HG02610 (cell line): ENCODE data around the gene MON1B.

Source experiments
- ATAC-seq: cut with Tn5 transposase; IDR thresholded peaks from one replicate; pipeline ENCODE4 v1.9.1; 2021; ENCODE audit warnings: mild to moderate bottlenecking, moderate library complexity; ENCODE audit not compliant: unreplicated experiment

MON1B gene

DNA sequence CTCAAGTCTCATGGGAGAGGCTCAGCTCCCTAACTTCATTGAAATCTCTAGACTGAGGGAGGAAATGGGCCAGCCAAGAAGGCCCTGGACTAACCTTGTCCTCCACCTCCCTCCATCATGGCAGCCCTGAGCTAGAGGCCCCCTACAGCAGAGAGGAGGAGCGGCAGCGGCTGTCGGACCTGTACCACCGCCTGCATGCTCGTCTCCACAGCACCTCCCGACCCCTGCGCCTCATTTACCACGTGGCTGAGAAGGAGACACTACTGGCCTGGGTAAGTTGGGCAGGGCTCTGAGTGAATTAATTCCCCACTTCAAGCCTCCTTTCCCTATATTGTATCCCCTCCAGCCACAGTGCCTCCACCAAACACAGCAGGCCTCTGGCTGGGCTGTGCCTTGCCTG lies 4.4 kb downstream of the MON1B start:
- no peak for ATAC-seq

DNA sequence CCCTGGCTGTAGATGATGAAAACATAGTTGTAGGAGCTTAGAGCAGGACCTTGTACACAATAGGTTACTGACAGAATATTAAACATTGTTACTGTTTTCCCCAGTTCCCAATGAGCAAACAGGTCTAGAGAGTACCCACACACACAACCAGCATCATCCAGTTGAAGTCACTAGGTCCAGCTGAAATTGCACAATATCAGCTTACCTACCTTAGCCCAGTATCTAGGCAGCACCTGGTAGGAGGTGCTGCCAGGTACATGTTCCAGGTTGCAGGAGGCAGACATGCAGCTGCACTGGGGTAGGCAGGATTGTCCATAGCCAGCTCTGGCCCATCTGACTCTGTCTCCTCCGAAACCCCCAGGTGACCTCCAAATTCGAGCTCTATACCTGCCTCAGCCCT lies 6.8 kb downstream of the MON1B start:
- ATAC-seq, result no peak

DNA sequence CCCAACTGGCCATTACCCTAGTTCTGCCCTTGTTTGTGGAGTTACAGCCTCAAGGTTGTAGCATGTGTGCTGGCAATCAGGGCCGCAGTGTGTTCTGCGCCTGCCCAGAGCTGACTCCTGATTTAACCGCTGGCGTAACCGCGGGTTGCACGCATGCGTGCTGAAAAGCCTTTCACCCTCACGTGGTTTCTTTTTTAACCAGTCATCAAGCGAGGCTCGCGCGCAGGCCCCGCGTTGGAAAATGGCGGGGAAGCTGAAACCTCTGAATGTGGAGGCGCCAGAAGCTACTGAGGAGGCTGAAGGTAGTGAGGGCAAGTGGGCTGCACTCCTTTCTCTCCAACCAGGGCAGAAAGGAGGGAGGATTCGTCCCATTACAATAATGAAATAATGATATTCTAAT lies 8.2 kb downstream of the MON1B start, which contains the start of gene SYCE1L:
Gene SYCE1L, plus strand, starts transcription at position 198 of the 400 bp plus-strand sequence. Its CDS starts 44 bp downstream, at position 242.
- ATAC-seq, result no peak

DNA sequence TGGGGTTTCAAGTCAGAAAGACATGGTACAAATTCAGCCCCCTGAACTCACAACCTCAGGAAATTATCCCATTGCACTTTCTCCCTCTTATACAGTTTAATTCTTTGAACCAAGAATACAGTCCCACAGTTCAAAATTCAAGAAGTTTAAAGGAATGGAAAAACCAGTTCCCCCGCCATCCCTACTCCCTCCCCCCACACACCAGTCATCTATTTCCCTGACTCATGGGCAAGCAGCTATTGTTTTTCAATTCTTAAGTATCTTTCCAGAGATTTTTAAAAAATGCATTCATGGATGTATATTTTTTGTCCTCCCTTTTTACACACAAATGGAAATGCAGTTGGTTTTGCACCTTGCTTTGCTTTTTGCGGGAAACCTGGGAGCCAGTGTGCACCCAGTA lies 15.5 kb downstream of the MON1B start:
- ATAC-seq, result no peak

DNA sequence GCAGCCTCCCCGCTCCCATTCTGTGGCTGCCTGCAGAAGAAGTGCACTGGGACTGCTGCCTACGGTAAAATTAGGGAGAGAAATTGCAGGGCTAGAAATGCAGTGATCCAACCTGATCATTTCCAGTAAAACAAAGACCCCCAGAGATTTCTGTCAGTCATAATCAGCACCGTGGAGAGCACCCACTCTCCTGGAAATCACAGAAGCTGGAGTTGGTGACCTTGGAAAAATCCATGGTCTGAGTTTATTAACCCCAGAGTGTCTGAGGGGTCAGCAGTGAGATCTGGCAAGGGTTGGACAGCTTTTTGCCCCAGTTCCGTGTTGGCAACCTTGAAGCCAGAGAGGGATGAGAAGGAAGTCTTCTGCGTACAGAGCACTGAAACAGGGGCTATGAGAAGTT lies 16.0 kb downstream of the MON1B start:
- no peak for ATAC-seq

DNA sequence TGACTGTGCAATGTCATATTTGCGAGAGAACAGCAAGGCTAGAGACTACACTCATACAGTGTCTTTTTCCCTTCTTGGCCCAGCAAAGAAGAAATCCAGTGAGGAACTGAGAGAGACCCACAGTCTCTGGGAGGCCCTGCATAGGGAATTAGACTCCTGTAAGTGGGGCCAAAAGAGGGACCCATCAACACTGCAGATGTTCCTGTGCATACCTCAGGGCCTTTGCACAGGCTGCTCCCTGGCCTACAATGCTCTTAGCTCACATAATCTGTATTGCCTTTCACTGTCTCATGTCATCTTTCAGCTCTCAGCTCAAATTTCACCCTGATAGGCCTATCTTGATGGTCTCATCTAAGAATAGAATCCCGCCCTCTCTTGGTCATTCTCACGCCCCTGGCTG lies 17.4 kb downstream of the MON1B start:
- no peak for ATAC-seq

DNA sequence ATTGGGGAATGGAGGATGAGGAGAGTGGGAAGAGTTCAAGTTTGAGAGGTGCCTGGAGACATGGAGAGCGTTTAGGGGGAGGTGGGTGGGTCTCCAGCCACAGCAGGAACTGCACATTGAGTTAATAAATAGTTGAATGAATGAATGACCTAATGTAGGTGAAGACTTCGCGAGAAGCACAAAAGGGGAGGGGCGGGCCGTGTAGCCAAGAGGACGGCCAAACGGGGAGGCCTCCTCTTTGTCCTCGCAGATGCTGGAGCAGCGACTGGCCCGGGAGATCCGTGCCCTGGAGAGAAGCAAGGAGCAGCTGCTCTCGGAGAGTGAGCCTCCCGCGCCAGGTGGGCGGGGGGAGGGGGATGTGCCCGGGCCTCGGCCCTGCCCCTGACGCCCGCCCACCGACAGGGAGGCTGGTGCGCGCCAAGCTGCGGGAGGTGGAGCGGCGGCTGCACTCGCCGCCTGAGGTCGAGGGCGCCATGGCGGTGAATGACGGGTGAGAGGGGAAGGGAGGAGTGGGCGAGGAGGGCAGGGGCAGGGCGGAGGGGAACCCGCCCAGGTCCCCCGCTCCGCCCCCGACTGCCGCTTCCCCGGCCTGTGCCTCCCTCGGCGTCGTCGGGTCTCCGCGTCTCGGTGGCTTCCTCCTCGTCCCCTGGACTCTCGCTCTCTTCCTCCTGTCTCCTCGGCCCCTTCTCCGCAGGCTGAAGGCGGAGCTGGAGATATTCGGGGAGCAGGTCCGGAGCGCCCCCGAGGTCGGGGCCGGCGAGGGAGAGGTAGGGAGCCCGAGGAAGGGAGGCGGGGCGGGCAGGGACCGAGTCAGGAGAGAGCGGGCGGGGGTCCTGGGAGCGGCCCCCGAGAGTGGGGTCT lies 21.1 kb downstream of the MON1B start:
- ATAC-seq, result peak; percentile 58

DNA sequence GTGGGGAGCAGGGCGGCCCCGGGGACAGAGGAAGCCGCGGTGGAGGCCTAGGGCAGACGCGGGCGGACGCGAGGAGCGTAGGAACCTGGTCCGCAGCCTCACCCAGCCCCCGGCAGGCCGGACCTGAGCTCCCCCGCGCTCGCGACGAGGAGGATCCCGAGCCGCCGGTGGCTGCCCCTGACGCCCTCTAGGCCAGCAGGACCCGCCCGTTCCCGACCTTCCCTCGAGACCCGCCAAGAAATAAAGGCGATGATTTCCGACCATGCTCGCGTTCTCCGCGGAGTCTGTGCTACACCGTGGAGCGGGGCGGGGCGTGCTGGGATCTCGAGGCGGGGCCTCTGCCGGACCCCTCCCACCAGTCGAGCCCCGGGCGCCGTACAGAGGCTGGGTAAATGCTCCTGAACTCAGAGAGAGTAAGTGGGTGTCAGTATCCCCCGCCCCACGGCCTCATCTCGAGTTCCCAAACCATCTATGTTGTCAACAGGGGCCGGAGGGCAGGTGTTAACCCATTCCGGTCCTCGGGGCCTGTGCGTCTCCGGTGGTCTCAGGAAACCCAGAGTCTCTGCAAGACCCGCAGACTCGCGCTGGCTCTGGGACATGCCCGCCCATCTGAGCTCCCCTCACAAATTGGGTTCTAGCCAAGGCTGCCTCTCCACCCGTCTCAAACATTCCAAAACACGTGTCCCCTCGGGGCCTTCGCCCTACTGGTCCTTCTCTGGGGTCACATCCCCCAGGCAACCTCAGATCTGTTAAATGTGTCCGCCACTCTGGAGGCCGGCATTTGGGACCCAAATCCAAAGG lies 22.0 kb downstream of the MON1B start:
- ATAC-seq, result peak; percentile 77

DNA sequence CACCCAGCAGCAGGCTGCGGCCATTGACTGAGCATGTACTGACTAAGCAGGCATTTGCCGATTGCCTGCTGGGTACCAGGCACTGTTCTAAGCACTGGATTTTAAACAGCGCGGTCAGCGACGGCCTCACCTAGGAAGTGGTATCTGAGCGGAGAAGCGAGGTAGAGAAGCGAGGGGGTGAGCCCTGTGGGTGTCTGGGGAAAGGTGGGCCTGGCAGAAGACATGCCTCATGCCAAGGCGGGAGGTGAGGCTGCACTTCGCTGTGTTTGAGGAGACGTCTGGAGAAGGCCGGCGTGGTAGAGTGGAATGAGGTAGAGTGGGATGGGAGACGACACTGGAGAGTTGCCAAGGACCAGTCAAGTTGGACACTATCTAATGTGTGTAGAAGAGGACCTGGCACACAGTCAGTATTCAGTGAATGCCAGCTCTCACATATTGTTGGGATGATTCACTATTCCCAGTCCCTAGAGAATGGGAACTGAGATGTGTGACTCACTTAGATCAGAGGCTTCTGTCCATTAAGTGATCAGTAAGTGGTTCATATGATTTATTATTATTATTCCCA lies 22.6 kb downstream of the MON1B start:
- no peak for ATAC-seq

DNA sequence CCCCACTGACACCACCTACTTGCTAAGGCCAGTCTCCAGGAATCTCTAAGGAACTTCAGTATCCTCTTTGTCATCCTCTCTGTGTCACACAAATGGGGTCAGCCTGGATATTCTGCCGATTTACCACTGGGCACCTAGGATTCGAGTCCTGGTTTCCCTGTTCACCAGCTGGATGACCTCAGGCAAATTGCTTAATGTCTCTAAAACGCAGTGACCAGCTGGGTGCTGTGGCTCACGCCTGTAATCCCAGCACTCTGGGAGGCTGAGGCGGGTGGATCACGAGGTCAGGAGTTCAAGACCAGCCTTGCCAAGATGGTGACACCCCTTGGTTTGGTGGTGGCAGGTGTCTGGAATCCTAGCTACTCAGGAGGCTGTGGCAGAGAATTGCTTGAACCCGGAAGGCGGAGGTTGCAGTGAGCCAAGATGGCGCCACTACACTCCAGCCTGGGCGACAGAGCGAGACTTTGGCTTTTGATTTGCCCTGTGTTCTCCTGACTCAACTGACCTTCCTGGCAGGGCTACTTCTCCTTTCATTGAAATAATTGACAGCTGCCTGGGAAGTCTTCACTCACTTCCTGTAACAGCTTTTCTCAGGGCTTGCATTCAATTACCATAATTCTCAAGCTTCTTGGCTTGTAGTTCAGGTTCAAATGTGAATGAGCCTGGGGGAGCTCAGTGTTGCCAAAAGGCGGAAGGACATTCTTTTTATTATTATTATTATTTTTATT lies 23.6 kb downstream of the MON1B start:
- no peak for ATAC-seq

DNA sequence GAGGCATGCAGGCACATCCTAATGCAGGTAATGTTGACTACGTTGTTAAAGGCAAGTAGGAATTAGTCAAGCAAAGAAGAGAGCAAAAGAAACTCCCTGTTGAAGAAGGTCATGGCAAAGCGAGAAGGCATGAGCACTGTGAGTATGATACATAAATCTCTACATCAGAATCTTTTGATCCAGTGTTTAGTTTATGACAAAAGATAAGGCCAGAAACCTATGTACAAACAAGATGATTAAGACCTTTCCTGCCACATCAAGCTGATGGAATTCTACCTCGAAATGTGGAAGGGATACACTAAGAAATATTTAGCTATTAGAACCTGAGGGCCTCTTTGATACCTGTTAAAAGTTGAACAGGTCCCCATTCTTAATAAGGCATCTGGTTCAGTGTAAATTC lies 28.4 kb downstream of the MON1B start:
- no peak for ATAC-seq

DNA sequence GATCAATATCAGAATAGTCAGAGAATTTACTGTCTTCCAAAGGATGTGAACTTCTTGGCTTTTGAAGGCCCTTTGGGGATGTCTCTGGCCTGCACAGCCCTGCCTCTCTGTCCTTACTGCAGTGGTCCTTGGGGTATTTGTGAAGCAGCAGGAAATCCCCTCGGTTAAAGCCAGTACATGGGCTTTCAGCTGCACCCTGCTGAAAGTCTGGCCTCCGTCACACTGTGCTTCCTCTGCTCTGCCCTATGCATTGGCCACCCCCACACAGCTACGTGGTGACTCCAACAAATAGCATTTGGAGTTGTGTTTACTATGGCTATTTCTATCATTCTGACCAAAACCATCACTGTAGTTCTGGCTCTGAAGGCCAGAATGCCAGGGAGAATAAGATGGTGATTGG lies 29.4 kb downstream of the MON1B start:
- peak; percentile 92 for ATAC-seq

DNA sequence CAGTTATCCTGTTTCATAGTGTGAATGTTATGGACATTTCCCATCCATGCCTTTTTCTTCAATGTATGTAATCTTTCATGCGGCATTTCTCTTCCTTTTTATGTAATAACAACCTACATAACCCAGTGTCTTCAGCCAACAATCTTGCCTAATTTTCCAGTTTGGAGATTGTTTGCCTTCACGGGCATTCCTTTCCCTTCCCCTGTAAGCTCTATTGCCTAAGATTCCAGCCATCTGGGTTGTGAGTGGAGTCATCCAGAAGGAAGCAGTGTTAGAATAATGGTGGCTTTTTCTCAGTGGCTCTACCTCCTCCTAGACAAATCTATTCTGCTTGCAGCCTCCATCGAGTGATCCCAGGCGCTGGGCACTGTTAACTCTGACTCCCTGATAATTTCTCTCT lies 30.5 kb downstream of the MON1B start:
- ATAC-seq, result no peak

DNA sequence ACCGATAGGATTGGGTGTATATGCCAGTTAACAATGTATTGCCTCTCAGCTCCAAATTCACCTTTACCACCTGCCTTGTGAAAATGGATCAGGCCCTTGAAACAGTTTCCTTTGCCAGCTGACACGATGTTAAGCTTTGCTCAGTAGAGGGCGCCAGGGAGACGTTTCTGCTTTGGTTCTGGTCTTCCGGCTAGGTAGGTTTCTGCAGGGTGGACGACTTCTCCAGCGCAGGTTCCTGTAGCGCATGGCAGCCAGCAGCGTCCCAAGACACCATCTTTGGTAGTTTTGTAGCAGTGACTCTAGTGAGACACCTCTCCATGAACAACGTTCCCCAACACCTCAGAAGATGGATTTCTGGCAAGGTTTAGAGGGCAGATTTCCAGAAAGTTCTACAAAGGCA lies 32.2 kb downstream of the MON1B start:
- no peak for ATAC-seq

DNA sequence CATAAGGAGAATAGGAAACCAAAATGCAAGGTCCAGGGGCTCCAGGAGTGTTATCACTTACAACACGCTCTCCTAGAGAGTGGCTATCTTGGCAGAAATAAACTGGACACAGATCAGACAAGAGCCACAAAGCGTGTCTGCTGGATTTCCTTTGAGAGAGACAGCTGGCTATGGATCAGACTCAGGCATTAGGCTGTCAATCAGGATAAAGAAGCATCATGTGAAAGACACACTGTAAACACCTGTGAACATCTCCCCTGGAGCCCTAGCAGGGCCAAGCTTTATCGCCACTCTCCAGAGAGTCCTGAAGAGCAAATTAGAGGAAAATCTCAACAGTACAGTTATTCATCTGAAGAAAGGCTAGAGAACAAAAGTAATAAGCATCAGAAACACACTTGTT lies 34.2 kb downstream of the MON1B start:
- ATAC-seq, result no peak

DNA sequence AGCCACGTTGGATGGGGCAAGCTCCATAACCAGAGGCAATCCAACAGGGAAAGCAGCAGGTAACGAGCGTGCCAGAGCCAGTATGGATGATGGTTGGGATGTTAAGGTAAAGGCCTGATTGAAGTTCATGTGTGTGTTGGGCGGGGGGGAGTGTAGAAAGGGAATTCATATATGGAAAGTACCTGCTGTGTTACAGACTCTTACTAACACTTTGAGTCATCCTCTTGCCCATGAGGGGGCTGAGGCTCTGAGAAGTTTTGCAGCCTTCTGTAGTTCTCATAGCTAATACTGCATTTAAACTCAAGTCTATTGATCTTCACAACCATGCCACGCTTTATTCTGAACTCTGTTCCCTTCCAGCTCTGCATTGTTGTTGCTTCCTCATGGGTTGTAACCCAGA lies 36.8 kb downstream of the MON1B start:
- ATAC-seq, result peak; percentile 92

DNA sequence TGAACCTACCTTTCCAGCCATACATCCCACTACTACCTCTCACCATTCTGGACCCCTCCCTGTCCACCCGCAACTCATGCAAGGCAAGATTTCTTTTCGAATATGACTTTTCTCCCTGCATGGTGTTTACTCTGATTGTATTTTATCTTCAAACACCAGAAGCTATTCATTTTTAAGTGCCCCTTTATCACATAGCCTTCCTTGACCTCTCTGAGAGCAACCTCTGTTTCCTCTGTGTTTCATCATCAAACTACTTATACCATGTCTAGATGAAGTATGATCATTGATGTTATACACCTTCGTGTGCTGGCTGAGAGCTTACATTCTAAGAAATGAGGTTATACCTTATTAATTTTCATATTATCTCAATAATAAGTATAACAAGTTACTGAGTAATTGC lies 40.1 kb downstream of the MON1B start:
- no peak for ATAC-seq

DNA sequence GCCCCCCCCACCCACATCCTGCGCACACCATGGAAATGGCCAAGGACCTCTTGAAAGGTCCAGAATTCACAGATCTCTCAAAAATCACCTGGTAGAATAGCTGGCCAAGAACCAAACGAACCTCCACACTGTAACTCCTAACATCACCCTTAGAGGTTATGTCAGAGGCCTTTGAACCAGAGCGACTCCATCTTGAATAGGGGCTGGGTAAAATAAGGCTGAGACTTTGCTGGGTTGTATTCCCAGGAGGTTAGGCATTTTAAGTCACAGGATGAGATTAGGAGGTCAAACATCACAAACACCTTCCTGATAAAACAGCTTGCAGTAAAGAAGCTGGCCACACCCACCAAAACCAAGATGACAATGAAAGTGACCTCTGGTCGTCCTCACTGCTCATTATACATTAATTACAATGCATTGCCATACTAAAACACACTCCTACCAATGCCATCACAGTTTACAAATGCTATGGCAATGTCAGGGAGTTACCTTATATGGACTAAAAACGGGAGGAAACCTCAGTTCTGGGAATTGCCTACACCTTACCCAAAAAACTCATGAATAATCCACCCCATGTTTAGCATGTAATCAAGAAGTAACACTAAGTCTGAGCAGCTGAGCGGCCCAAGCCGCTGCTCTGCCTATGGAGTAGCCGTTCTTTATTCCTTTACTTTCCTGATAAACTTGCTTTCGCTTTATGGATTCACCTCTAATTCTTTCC lies 43.0 kb downstream of the MON1B start:
- no peak for ATAC-seq

DNA sequence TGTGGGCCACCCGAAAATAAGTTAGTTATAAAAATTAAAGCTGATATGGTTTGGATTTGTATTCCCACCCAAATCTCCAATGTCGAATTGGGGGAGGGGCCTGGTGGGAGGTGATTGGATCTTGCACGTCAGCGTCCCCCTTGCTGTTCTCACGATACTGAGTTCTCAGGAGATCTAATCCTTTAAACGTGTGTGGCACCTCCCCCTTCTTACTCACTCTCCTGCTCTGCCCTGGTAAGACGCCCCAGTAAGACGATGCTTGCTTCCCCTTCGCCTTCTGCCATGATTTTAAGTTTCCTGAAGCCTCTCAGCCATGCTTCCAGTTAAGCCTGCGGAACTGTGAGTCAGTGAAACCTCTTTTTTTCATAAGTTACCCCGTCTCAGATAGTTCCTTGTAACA lies 43.6 kb downstream of the MON1B start:
- ATAC-seq, result no peak

DNA sequence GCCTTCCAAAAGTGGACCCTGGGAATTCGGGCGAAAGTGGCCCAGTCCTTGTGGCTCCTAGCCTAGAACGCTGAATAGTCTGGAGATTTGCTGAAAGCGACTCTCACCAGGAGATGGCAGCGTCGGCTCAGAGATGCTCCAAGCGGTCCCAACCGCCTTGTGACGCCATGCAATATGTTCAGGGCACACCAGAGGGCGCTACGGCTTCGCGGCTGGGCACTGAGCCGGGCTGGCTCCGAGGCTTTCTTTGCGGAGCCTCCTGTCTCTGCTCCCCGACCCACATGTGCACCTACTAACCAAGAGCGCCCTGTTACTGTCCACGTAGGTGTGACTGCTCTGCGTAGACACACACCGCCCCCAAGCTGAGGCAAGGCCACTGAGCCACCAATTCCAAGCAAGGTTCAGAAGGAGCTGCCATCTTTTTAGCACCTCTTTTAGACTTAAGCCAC lies 45.1 kb downstream of the MON1B start:
- peak; percentile 97 for ATAC-seq
